Right ventricle myocardium superior (tissue), 1 donor: ENCODE data around the gene DOCK9. TPM values are rescaled to one million over a fixed set of nuclear protein-coding genes. Genes with fewer than 3 reads are reported as not detected.
"Not testable (repeated sequence)": the region's sequence is repeated elsewhere in the genome, so short reads cannot be mapped to it uniquely, and the experiment has no call there.

ENCODE experiments used
- ATAC-seq: fragments of 200-7000 bp; cut with Tn5 transposase; one replicate; pipeline ENCODE4 v1.9.1; 2020; ENCODE audit warnings: mild to moderate bottlenecking; ENCODE audit not compliant: poor library complexity
- DNase-seq: peaks from one replicate; pipeline ENCODE4 v3.0.0-alpha.2; 2020
- intact Hi-C: fragments of 100-400 bp; cut with DNase I; formaldehyde crosslinking; loops from one replicate; pipeline ENCODE4 v1.11.2; 2022
- total RNA-seq: library from RNA; stranded (reverse); fragmentation: NEBNext Ultra II Directional; extraction: Animal tissue kit (Norgen Biotek cat#: 25700); gene quantifications from one replicate; pipeline ENCODE4 v1.2.1, GENCODE V29; 2021
- donor health status: DM: no; HTN: yes; CAD: no; lungs with severe emphysema.

DOCK9 gene
- total RNA-seq, 1 donor from 2014 or later, result 28.3 TPM

DNA sequence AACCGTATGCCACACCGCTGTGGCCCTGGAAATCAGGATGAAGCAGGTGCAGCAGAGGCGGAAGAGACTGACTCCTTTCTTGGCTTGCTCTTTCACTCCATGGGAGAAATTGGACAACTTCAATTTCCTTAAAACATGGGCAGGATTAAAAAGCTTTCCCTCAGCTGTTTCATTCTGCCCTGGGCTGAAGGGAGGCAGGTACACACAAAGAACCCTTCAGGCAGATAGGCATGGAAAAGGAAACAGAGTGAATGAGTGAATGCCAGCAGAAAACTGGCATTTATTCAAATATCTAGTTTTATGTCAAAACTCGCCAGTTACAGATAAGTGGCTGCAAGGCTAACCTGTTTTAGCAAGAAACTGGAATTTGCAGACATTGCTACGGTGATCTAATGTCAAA lies 154.4 kb downstream of the DOCK9 start:
- intact Hi-C loops, result no loop called here
- ATAC-seq (no peak), DNase-seq (no peak)

DNA sequence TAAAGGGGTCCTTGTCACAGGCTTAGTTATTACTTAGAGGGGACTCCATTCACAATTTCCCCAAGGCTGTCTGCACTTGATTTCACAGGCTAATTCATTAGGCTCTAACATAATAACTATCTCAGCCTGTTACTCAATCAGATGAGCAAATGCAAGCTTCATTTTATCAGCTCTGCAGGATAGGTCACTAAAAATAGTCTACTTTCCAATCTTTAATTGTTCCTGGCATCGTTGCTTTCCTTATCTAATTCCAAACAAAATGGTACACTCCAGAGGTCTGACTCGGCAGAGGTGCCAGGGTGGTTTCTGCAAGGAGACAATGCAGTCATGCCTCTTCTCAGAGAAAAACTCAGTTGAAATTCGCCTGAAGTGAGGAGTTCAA lies 155.6 kb downstream of the DOCK9 start:
- ATAC-seq (peak; percentile 79), DNase-seq (no peak)
- intact Hi-C loops, result no loop called here

DNA sequence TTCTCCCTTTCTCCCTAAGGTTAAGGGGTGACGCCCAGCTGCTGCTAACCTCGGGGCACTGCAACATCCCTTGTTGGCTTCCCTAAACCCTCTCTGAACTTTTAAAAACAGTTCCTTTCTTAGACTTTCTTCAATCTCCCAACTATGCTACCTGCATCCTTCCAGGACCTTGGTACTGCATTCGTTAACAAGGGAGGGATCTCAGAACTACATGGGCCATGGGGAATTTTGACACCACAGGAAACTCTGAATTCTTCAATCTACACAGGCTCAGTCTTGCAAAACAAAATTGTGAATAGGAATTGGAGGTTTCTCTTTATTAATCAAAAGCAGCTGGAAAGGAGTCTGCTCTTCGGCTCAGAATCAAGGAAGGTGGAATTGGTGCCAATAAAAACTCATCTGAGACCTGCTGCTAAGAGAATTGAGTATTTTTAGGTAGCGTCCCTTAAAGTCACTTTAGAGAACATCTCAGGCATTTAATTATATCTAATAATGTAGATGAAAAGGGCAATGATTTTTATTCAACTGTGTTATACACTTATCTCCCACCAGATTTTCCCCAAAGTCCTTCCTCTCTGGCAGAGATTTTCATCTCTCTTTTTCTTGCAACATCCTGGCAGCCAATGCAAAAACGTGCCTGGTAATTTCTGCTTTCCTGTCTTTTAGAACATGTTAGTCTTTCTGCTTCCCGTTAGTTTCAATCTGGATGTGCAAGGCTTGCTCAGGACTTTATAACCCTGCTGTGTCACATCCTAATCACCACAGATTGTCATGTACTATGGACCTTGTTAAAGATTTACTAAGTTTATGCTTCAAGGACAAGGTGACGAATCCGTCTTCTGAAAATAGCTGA lies 156.3 kb downstream of the DOCK9 start:
- DNase-seq (no peak), ATAC-seq (peak; percentile 57)
- intact Hi-C loops, result no loop called here

DNA sequence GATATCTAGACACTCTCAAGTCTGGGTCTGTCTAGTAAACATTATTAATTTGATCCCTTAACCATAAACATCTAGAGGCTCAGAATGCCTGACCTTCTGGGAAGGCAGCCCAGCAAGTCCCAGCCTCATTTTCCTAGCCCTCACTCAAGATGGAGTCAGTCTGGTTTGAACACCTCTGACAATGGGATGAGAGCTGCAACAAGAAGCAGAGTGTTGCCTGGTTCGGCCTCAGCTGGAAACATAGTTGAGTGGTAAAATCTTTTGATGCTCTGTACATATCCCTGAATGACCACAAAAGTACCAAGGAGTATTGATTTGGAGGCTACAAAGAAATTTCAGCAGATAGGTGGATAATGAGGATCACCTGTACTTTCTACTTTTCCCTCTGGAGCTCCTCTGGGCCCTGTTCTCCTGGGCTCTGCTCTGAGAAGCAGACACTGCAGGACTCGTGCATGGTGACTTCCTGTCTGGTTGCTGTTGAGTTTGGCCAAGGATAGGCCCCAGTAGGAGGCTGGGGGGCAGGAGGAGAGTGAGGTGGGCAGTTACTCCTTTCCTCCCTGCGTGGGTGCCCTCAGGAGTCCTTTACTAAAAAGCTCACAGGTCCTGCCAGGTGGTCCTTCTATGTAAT lies 157.0 kb downstream of the DOCK9 start:
- no peak for DNase-seq
- intact Hi-C loops, result no loop called here
- peak; percentile 12 for ATAC-seq

DNA sequence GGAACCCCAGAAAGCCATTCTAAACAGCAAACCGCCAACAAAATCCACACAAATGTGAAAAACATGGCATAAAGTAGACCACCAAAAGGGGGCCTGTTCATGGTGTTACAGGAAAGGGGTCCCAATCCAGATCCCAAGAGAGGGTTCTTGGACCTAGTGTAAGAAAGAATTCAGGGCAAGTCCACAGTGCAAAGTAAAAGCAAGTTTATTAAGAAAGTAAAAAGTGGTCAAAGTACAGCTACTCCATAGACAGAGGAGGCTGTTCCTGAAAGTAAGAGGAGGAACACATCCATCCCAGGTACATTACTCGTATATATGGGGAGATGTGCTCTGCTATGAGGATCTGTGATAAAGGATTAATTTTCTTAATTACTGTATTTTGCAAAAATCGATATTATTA lies 157.6 kb downstream of the DOCK9 start:
- intact Hi-C loops, result no loop called here
- DNase-seq (no peak), ATAC-seq (no peak)

DNA sequence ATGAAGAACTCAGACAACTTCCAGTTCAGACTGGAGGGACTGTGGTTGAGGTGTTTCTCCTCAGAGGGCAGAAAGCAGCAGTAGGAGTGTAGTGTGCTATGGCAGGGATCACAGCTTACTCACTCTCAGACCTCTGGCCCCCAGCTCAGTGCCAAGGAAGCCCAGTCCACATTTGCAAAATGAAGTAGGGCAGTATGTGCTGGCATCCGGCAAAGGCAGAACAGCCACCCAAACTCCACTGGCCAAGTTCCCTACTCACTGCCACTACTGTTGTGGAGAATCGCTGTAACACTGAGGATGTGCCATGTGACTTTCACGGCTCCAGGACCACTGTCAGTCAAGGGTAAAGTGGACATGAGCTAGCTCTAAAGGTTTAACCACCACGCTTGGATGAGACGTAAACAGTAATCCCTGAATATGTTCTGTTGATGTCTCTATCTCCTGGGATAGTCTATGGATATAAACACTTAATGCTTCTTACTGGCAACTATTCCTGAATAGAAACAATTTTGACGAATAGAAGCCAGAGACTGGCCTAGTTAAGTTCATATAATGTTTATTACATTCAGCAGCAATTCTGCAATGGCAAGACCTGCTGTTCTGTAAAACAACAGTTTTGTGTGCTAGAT lies 158.4 kb downstream of the DOCK9 start:
- intact Hi-C loops, result no loop called here
- ATAC-seq (peak; percentile 45), DNase-seq (no peak)

DNA sequence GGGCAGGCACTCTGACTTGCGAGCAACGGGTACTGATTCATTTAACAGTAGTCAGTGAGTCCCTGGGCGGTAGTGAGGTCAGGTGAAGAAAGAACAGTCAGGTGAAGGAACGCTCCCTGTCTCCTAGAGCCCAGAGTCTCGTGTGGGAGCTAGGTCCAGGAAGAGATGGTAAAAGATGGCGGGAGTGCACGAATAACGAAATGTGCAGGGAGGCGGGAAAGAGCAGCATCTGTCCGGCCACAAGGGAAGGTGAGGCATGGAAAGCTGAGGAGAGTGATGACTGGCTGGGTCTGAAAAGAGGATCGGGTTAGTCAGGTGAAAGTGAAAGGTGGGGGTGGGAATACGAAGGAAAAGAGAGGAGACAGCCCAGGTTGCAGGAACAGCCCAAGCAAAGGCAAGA lies 161.5 kb downstream of the DOCK9 start:
- no peak for ATAC-seq
- DNase-seq, result no peak
- intact Hi-C loops, result no loop called here

DNA sequence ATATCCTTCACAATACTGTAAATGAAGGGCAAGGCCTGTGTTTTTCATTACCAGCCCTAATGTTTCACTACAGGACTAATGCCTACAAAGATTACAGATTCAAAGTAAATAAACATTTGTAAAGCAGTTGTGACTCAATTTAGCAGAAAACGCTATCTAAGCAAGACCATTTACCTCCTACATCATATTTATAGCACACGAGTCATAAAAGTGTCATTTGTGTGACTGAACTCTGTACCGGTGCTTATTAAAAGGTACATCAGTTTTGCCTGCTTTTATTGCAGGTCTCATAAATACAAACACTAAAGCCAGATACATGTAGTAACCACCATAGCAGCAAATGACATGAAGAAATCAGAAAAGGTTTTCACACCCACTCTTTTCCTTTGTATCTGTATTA lies 163.9 kb downstream of the DOCK9 start:
- no peak for ATAC-seq
- DNase-seq, result no peak
- intact Hi-C loops, result no loop called here

DNA sequence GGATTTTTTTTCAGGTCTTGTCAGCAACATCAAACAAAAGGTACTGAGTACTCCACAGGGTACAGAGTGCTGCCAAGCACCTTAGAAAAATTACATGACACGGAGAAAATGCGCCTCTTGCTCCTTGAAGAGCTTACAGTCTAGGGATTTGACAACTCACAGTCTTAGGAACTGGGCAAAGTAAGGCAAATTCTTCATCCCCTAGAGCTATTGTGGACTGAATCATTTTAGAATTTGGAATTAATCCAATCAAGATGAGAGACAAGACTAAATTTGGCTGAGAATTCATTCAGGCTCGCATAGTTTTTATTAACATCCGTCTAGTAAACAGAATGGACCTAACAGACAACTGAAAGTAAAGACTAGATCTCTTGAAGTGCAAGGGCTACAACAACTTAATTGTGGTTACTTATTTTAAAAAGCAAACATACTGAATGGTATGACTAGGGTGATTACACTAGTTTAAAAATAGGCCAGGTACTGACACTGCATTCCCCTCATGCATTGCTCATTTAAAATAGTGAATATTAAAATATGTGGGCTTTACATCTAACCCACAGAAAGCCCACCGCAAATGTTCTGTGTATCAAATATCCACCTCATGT lies 165.6 kb downstream of the DOCK9 start:
- intact Hi-C loops, DNase-seq: not testable (repeated sequence)
- ATAC-seq, result peak; percentile 29

DNA sequence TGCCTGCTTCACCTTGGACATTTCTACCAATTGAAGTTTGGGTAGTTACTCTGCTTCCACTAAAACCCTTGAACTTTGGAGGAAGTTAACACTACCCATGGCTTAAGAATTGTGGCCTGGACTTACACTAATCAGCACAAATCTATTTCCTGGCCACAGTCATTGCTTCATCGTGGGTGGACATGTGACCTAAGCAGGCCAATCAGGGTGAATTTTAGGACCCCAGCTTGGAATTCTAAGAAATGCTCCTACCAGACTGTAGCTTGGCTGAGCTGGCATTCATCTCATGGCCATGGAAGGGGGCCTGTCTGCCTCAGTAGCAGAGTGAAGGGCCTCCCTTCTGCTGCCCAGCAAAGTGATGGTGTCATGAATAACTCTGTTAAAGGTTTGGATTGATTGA lies 167.1 kb downstream of the DOCK9 start:
- DNase-seq (no peak), ATAC-seq (no peak)
- intact Hi-C loops, result no loop called here

DNA sequence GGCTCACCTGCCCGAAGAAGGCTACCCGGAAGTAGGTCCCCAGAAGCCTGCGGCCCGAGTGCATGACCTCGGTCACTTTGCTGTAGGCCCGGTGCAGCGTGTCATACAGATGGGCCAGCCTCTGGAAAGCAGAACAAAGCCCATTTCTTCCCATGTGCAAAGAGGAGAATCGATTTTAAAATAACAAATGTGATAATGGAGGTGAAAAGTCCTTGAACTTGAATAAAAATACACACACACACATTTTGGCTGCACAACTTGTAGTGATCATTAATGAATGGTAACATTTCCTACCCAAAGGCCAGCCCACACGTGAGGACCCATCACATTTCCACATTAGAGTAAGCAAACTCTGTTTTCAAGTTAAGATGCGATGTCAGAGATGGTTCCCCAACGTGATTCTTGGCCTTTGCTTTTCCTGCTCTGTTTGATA lies 168.5 kb downstream of the DOCK9 start:
- ATAC-seq (no peak), DNase-seq (no peak)
- intact Hi-C loops, result no loop called here

DNA sequence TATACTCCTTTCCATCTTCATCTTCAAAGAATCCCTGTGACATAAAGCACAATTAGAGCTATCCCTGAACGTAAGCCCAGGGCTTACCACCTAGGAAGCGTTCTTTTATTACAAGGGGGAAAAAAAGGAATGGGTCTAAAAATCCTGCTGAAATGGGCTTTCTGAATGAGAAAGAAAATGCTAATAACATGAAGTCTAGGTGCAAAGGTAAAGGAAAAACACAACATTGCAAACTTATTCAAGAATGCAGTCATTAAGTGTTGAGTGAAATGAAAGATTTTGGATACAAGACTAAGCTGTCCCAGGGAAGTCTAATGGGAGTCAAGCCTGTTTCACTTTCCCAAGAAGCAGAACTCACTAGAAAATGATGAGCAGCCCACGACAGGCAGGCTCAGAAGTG lies 170.1 kb downstream of the DOCK9 start:
- DNase-seq (no peak), ATAC-seq (no peak)
- intact Hi-C loops, result no loop called here

DNA sequence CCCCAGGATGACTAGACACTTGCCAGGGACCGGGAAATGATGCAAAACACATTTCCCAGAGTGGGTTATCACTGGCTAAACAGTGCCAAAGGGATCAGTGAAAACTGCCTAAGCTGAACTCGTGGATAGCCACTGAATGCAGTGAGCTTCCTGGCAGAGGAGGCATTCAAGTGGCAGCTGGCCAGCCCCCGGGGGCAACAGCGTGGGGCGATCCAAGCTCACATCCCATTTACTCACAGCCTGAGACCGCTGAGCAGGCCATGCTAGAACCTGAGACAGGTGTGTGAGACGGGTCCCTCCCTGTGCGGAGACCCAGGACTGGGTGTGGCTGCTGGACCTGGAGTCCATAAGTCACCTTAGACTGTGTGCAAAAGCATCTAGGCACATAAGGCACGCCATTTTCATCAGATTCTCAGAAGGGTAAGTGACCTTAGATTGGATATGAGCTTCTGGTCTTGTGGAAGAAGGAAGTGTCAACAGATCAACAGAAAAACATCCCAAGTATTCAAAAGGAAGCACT lies 173.5 kb downstream of the DOCK9 start:
- DNase-seq, result no peak
- intact Hi-C loops, result no loop called here
- no peak for ATAC-seq

DNA sequence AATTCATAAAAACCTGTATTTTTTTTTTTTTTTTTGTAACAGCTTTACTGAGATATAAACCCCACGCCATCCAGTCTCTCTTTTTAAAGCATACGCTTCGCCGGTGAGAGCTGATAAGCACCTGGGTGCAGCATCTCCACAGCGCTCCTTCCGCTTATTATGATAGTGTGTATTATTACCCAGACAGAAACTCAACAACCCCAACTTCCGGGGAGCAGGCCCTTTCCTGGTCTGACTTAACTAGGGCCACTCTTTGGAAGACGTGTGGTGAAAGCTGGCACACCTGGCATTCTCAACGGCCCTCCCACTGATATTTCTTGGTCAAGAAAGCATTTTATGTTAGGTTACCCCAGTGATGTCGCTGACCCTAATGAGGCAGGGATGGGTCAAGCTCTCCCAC lies 173.9 kb downstream of the DOCK9 start:
- intact Hi-C loops, result no loop called here
- ATAC-seq (no peak), DNase-seq (no peak)

DNA sequence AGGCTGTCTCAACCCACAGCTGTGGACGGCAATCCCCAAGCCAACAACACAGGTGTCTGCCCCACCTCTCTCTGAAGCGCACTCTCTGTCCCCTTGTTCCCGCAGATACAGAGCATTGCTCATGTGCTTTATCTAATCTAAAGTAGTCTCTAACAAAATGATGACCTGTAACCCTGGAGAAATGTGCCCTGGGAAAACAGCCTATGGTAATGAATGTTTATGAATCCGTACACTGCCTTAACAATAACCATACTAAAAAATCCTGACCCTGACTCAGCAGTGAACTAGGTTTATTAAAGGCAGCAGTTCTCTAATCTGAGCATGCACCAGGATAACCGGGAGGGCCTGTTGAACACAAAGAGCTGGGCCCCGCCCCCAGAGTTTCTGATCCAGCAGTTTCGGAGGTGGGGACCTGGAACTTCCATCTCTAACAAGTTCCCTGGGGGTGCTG lies 174.7 kb downstream of the DOCK9 start:
- DNase-seq, result no peak
- ATAC-seq, result no peak
- intact Hi-C loops, result no loop called here

DNA sequence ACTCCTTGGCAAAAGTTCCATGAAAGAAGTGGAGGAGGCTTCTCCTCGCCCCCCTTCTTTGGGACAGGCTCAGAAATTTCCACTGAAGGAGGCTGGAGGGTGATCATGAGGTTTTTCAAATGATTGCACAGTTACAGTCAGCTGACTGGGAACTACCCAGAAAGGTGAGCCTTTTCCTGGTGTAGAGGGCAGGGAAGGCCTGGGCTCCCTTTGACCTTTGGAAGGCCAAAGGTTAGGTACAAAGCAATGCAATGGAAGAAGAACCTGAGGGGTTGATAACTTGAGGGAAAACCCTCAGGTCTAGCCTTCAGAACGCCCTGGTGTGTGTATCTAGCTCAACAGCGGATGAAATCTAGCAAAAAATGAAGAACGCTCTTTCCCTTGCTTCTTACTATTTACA lies 175.3 kb downstream of the DOCK9 start:
- intact Hi-C loops, result no loop called here
- no peak for DNase-seq
- peak; percentile 10 for ATAC-seq

DNA sequence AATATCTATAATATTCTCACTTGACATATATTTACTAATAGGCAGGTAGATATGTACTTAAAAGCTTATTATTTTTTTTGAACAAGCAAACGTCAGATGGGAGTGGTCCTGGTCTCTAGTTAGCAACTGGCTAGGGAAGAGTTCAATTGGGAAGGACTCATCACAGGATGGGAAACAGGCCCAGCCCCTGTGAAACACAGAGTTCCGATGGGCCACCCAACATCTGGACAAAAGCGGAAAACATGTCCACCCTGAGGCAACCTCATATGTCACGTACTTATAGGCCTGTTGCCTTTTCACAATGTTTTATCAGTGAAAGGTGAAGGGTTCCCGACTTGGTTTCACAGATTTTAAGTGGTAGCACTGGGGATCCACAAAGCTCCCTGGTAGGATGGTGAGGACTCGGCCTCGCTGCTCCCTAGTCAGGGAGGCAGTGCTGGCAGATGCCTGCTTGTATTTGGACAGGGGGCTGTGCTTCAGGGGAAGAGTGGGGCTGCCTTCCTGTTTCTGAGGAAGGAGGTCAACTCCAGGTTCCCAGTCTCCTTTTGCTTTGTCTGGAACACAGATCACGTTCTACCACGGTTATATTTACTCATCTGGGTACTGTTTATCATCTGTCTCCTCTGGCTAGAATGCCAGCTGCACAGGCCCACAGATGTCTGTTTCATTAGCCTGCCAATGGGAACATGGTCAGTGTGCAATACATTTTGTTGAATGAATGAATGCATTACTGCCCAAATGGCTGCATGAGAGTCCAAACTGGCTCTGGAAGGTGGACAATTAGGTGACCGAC lies 176.0 kb downstream of the DOCK9 start:
- ATAC-seq (peak; percentile 65), DNase-seq (no peak)
- intact Hi-C loops, result no loop called here

DNA sequence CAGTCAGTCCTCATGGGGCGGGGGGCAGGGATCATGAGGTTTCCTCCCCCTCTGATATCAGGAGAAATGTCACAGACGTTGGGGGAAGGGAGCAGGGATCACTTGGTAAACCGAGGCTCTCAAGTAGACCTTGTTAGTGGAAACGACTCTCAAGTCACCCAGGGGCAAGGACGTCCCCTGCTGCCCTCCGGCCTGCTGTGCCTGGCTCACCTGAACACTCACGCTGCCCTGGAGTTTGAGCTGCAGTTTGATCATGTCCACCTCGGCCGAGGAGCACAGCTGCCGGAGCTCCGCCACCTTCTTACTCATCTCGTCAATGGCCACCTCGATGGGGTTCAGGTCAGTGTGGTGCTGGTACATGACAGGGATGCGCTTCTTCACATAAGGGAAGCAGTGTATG lies 177.8 kb downstream of the DOCK9 start:
- ATAC-seq, result no peak
- intact Hi-C loops, result no loop called here
- no peak for DNase-seq
